Measurements from ENCODE around the gene PITX2. TPM values are rescaled to one million over a fixed set of nuclear protein-coding genes. Genes with fewer than 3 reads are reported as not detected.

Gene PITX2
- total RNA-seq, 1 experiment from 2014 or later = 24.9 TPM

GRCh38 chr4:110638089-110638746, 15.3 kb upstream of the PITX2 start (continued):
- TF ChIP-seq, protein P1, sequence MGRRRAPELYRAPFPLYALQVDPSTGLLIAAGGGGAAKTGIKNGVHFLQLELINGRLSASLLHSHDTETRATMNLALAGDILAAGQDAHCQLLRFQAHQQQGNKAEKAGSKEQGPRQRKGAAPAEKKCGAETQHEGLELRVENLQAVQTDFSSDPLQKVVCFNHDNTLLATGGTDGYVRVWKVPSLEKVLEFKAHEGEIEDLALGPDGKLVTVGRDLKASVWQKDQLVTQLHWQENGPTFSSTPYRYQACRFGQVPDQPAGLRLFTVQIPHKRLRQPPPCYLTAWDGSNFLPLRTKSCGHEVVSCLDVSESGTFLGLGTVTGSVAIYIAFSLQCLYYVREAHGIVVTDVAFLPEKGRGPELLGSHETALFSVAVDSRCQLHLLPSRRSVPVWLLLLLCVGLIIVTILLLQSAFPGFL (CRISPR knock-in tag; IDR thresholded peaks at IDR 0.05; ENCODE audit: borderline replicate concordance) = no peak

DNA sequence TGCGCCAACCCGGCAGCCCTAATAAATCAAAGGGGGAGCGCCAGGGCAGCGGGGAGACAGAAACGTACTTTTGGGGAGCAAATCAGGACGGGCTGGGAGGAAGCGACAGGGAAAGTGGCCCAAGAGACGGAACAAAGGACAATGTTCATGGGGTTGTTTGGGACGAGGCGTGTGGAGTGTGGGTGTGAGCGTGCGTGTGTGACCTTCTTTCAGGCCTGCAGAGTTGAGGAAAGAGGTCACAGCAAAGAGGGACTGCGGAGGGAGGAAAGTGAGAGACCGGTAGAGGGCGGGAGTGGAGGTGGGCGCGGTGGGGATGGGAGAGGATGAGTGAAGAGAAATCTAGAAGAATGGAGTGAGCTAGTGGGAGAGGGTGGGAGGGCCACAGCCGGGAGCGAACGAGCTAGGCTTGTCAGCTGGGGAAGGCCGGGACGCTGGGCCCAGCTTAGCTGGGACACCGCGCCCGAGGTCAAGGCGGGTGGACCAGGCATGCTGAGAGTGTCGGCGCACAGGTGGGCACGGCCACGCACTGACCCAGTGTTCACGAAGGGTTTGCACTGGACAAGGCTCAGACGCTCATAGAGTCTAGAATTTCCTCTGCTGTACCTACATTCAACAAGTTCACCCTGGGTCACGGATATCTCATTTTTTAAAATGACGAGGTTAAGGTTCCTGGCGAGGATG, 14.7 kb upstream of the PITX2 start:
- no peak overlapping the region for H3K27ac Mint-ChIP-seq
- no peaks in the 10 kb centered on the region for H3K9me3 Mint-ChIP-seq
- DNase-seq (ENCODE audit: low spot score) = peak; percentile 72
- peak; percentile 45 for ATAC-seq
- TF ChIP-seq USF2 (CRISPR knock-in tag; IDR thresholded peaks at IDR 0.05) = 0 out of 2 replicates have a peak, but pooled peaks have one; percentile 9
- TF ChIP-seq, protein P2, sequence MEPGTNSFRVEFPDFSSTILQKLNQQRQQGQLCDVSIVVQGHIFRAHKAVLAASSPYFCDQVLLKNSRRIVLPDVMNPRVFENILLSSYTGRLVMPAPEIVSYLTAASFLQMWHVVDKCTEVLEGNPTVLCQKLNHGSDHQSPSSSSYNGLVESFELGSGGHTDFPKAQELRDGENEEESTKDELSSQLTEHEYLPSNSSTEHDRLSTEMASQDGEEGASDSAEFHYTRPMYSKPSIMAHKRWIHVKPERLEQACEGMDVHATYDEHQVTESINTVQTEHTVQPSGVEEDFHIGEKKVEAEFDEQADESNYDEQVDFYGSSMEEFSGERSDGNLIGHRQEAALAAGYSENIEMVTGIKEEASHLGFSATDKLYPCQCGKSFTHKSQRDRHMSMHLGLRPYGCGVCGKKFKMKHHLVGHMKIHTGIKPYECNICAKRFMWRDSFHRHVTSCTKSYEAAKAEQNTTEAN (CRISPR knock-in tag; IDR thresholded peaks at IDR 0.05) = no peak
- POLR2A ChIA-PET = interaction anchor here (1.0 kb wide), 1 partner anchor 19 kb away, joined by 3 read pairs; no protein-coding TSS in a partner anchor
- H3K27me3 Mint-ChIP-seq (ENCODE audit: low read depth) = peaks cover 98% of the 10 kb centered on the region
- CTCF ChIA-PET = interaction anchor here (0.6 to 1.0 kb wide), 4 partner anchors 8 to 1879 kb away, joined by 3 to 4 read pairs (median 3); no protein-coding TSS in a partner anchor
- H3K4me3 Mint-ChIP-seq = peak overlapping the region; percentile 92
- no peaks in the 10 kb centered on the region for H3K36me3 Mint-ChIP-seq
- H3K4me1 Mint-ChIP-seq = peaks cover 80% of the 10 kb centered on the region

GRCh38 chr4:110636680-110637407, 14.0 kb upstream of the PITX2 start:
- POLR2A ChIA-PET = interaction anchor here (1.0 to 1.1 kb wide), 2 partner anchors 13 to 19 kb away, joined by 3 to 4 read pairs; partner anchors contain the start of gene PITX2
- no peak overlapping the region for H3K27ac Mint-ChIP-seq
- peaks cover 74% of the 10 kb centered on the region for H3K4me1 Mint-ChIP-seq
- no peaks in the 10 kb centered on the region for H3K36me3 Mint-ChIP-seq
- DNase-seq (ENCODE audit: low spot score) = peak; percentile 72
- no peaks in the 10 kb centered on the region for H3K9me3 Mint-ChIP-seq
- TF ChIP-seq ZNF416 (CRISPR knock-in tag; IDR thresholded peaks at IDR 0.05) = no peak
- peak; percentile 65 for TF ChIP-seq ZNF263 (CRISPR knock-in tag; IDR thresholded peaks at IDR 0.05; ENCODE audit: low read depth)
- no peak for TF ChIP-seq SMAD3 (CRISPR knock-in tag; IDR thresholded peaks at IDR 0.05; ENCODE audit: borderline replicate concordance)
- TF ChIP-seq CREM (CRISPR knock-in tag; IDR thresholded peaks at IDR 0.05) = peak; percentile 41; the same call in 1 of the 2 replicates
- no peak for TF ChIP-seq USF2 (CRISPR knock-in tag; IDR thresholded peaks at IDR 0.05)
- TF ChIP-seq, protein P3, sequence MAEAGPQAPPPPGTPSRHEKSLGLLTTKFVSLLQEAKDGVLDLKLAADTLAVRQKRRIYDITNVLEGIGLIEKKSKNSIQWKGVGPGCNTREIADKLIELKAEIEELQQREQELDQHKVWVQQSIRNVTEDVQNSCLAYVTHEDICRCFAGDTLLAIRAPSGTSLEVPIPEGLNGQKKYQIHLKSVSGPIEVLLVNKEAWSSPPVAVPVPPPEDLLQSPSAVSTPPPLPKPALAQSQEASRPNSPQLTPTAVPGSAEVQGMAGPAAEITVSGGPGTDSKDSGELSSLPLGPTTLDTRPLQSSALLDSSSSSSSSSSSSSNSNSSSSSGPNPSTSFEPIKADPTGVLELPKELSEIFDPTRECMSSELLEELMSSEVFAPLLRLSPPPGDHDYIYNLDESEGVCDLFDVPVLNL (CRISPR knock-in tag; IDR thresholded peaks at IDR 0.05; ENCODE audit: borderline replicate concordance, low read depth) = 0 out of 2 replicates have a peak, but pooled peaks have one; percentile 15
- CTCF ChIA-PET = interaction anchor here (0.7 to 1.0 kb wide), 7 partner anchors 10 to 838 kb away, joined by 3 to 4 read pairs (median 3); partner anchors contain the start of gene PITX2
- ATAC-seq = peak; percentile 8
- H3K4me3 Mint-ChIP-seq = peak overlapping the region; percentile 92
- peaks cover 98% of the 10 kb centered on the region for H3K27me3 Mint-ChIP-seq (ENCODE audit: low read depth)

DNA sequence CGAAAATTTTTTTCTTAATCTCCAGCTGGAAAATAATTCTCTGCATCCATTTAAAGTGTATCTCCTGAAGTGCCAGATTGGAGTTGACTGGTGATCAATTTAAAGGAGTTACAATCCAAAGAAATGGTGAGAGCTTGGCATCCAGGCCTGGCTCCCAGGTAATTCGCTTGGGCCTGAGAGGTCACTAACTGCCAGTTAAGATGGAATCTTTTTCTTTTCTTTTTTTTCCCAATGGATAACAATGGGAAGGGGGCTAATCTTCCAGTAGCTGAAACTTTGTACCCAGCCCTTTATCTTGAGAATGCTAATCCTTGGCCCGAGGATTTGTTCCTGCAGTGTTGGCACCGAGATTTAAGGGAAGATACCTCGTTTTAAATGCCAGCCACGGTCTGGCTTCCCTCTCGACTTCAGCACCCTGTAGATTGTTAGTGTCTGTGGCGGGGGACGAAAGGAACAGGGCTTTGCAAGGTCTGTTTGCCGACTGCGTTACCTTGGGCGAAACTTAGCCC, 13.3 kb upstream of the PITX2 start:
- no peaks in the 10 kb centered on the region for H3K36me3 Mint-ChIP-seq
- peaks cover 98% of the 10 kb centered on the region for H3K27me3 Mint-ChIP-seq (ENCODE audit: low read depth)
- TF ChIP-seq ZNF281 (CRISPR knock-in tag; IDR thresholded peaks at IDR 0.05) (no peak), MYBL2 (CRISPR knock-in tag; IDR thresholded peaks at IDR 0.05) (no peak), ZBTB21 (CRISPR knock-in tag; IDR thresholded peaks at IDR 0.05; ENCODE audit: borderline replicate concordance) (no peak), CREM (CRISPR knock-in tag; IDR thresholded peaks at IDR 0.05) (no peak), HMGA2 (CRISPR knock-in tag; IDR thresholded peaks at IDR 0.05) (no peak), TP53 (CRISPR knock-in tag; IDR thresholded peaks at IDR 0.05) (no peak), NR3C1 (CRISPR knock-in tag; conservative IDR thresholded peaks at IDR 0.05; ENCODE audit: low read depth) (no peak), ZNF138 (CRISPR knock-in tag; conservative IDR thresholded peaks at IDR 0.05) (no peak), FOXP1 (CRISPR knock-in tag; IDR thresholded peaks at IDR 0.05; ENCODE audit: borderline replicate concordance) (no peak), ZNF423 (CRISPR knock-in tag; IDR thresholded peaks at IDR 0.05) (no peak), ZNF416 (CRISPR knock-in tag; IDR thresholded peaks at IDR 0.05) (no peak)
- peak overlapping the region; percentile 92 for H3K4me3 Mint-ChIP-seq
- ChIA-PET CTCF (interaction anchor here (0.7 to 1.0 kb wide), 6 partner anchors 9 to 839 kb away, joined by 3 to 4 read pairs (median 3); partner anchors contain the start of gene PITX2), POLR2A (interaction anchor here (1.1 kb wide), 1 partner anchor 13 kb away, joined by 4 read pairs; the partner anchor contains the start of gene PITX2)
- no peaks in the 10 kb centered on the region for H3K9me3 Mint-ChIP-seq
- peaks cover 68% of the 10 kb centered on the region for H3K4me1 Mint-ChIP-seq
- ATAC-seq (no peak), DNase-seq (ENCODE audit: low spot score) (no peak)
- H3K27ac Mint-ChIP-seq = no peak overlapping the region
